Upper lobe of left lung (tissue), 4 donors: ENCODE results near the gene MT1E.
A peak's percentile ranks its signal among the peaks of the same experiment; 100 is the strongest.

Source experiments
- EP300 ChIP-seq, 4 donors: sonication (generic); formaldehyde crosslinking; IDR thresholded peaks; one replicate each; pipeline ENCODE4 v1.5.1; 2017; ENCODE audit warnings: antibody characterized with exemption in 4 of 4, control low read depth in 2 of 4
- POLR2A ChIP-seq, 4 donors: fragments of 450-650 bp; IDR thresholded peaks; one replicate each; pipeline ENCODE4 v1.5.1; 2016 to 2017; ENCODE audit warnings: antibody characterized with exemption in 4 of 4, mild to moderate bottlenecking in 2 of 4
- POLR2AphosphoS5 ChIP-seq, 2 donors: sonication (generic); formaldehyde crosslinking; IDR thresholded peaks; one replicate each; pipeline ENCODE4 v1.5.1; 2017; ENCODE audit warnings: antibody characterized with exemption in 2 of 2
- TF ChIP-seq, protein P1 (sequence below), 6 experiments: fragments of 450-650 bp in 4 of 6; fragments of 200-600 bp in 2 of 6; sonication (generic) in 2 of 6; IDR thresholded peaks; one replicate each; pipeline ENCODE4 v1.5.1; 2016 to 2019; ENCODE audit warnings: antibody characterized with exemption in 6 of 6

DNA sequence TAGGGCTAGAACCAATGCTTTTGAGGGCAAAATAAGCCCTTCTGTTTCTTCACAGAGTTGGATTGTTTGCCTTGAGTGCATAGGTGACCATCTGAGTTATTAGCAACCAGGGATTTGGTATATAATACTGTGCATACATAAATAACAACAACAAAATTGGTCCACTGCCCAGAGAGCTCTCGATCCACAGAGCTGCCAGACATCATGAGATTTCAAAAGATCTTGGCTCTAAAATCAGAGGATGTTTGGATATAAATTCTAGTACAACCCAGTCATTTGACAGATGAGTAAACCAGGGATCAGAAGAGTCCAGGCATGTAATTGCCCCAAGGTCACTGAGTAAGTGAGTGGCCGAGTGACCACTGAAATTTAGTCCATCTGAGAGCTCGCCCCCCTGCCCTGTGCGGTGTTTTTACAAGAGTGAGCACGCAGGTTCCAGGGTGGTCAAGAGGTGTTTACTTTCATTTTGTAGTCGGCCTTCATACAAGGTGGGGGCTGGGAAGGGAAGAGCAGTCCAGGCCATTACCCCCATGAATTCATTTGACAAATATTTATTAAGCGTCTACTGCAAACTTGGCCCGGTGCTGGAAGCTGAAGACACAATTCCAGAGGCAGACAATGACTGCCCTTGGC lies 19.0 kb upstream of the MT1E start:
- TF ChIP-seq POLR2AphosphoS5 (IDR thresholded peaks at IDR 0.05): peak in 1 of 2 donors; percentile 4
- TF ChIP-seq, protein P1, sequence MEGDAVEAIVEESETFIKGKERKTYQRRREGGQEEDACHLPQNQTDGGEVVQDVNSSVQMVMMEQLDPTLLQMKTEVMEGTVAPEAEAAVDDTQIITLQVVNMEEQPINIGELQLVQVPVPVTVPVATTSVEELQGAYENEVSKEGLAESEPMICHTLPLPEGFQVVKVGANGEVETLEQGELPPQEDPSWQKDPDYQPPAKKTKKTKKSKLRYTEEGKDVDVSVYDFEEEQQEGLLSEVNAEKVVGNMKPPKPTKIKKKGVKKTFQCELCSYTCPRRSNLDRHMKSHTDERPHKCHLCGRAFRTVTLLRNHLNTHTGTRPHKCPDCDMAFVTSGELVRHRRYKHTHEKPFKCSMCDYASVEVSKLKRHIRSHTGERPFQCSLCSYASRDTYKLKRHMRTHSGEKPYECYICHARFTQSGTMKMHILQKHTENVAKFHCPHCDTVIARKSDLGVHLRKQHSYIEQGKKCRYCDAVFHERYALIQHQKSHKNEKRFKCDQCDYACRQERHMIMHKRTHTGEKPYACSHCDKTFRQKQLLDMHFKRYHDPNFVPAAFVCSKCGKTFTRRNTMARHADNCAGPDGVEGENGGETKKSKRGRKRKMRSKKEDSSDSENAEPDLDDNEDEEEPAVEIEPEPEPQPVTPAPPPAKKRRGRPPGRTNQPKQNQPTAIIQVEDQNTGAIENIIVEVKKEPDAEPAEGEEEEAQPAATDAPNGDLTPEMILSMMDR (IDR thresholded peaks at IDR 0.05): no peak
- TF ChIP-seq EP300 (IDR thresholded peaks at IDR 0.05): peak in 1 of 4 donors; percentile 50
- TF ChIP-seq POLR2A (IDR thresholded peaks at IDR 0.05): no peak
